ENCODE data around the gene HNRNPDL. TPM values are rescaled to one million over a fixed set of nuclear protein-coding genes. Genes with fewer than 3 reads are reported as not detected.

The HNRNPDL gene
- polyA plus RNA-seq, 3 donors, result 89.8 to 294 (median 112) TPM

DNA sequence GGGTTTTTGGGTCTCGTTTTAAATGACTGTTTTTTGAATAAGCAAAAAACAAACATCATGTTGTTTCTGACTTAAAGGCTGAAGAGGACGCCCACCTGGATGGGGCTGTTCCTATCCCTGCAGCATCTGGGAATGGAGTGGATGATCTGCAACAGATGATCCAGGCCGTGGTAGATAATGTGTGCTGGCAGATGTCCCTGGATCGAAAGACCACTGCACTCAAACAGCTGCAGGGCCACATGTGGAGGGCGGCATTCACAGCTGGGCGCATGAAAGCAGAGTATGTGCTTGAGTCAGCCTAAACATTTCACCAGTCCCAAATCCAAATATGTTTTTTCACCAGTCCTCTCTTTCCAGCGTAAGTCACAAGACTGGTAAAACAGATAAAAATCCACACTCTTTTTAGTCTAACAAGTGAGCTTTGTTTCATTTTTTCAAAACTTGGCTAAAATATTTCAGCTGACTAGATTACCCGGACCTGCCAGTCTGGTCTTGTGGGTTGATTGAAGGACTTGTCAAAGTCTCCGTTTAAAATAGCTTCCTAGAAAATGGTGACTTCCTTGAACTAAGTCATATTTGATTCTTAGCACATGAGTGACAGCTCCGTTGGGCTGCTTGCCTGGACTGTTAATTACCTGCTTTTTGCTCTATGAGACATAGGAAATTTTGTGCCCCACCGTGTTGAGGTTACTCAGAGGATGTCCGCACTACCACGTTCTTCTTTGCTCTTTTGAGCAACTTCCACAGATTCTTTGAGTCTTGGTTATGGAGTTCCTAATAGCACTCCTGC lies 20.9 kb upstream of the HNRNPDL start:
- intact Hi-C loops (cut with micrococcal nuclease), result no loop called here
- Histone ChIP-seq H3K4me2 (replicated peaks; ENCODE audit: extremely low read depth, low read length, poor library complexity, severe bottlenecking) (no peak overlapping the region), H4K20me1 (ENCODE audit: insufficient read depth, low read length) (no peaks in the 10 kb centered on the region), H3K9me3 (replicated peaks in 1 of 2; ENCODE audit: control insufficient read depth in 1 of 2, insufficient read depth in 1 of 2, low read length in 2 of 2) (no peaks in the 10 kb centered on the region), H3K27me3 (ENCODE audit: control insufficient read depth in 2 of 2, insufficient read depth in 2 of 2, low read length in 2 of 2) (no peaks in the 10 kb centered on the region), H3K27ac (ENCODE audit: low read depth in 1 of 2, low read length in 2 of 2) (no peak overlapping the region), H3K36me3 (replicated peaks in 1 of 2; ENCODE audit: control insufficient read depth in 1 of 2, insufficient read depth in 2 of 2, low read length in 2 of 2) (peaks cover 57 to 80% of the 10 kb centered on the region in 2 donors), H3K9ac (ENCODE audit: insufficient read depth, low read length, poor library complexity, severe bottlenecking) (no peak overlapping the region), H3K79me2 (ENCODE audit: insufficient read depth, low read length) (peaks cover 10% of the 10 kb centered on the region), H3K4me3 (replicated peaks in 1 of 3; ENCODE audit: low read depth in 2 of 3, low read length in 3 of 3) (no peak overlapping the region), H2AFZ (ENCODE audit: insufficient read depth, low read depth, low read length, poor library complexity, severe bottlenecking) (no peak overlapping the region), H3K4me1 (ENCODE audit: control insufficient read depth in 1 of 2, insufficient read depth in 2 of 2, low read length in 2 of 2) (no peaks in the 10 kb centered on the region)
- no peak for DNase-seq
- no peak overlapping the region for H3K4me3 Mint-ChIP-seq
- H3K27ac Mint-ChIP-seq, result no peak overlapping the region
- no peaks in the 10 kb centered on the region for H3K9me3 Mint-ChIP-seq
- TF ChIP-seq CTCF (IDR thresholded peaks at IDR 0.05), result no peak
- 100% methylated on average over 9 of the region's 13 CpGs for WGBS (ENCODE audit: insufficient coverage)
- peaks cover 1% of the 10 kb centered on the region for H3K4me1 Mint-ChIP-seq
- peaks cover 57 to 74% of the 10 kb centered on the region in 2 donors for H3K36me3 Mint-ChIP-seq
- H3K27me3 Mint-ChIP-seq (ENCODE audit: low read depth in 3 of 3), result peaks cover 0 to 1% (median 0%) of the 10 kb centered on the region in 3 donors

GRCh38 chr4:82447886-82448285 lies 17.6 kb upstream of the HNRNPDL start:
- no peak overlapping the region for H3K4me2 ChIP-seq (replicated peaks; ENCODE audit: extremely low read depth, low read length, poor library complexity, severe bottlenecking)
- H3K36me3 Mint-ChIP-seq, result peaks cover 41 to 52% of the 10 kb centered on the region in 2 donors
- no peak overlapping the region for H3K27ac ChIP-seq (ENCODE audit: low read depth in 1 of 2, low read length in 2 of 2)
- H3K27ac Mint-ChIP-seq, result peak overlapping the region in 1 of 7 donors; percentile 54
- no CpG with 5 or more reads among the region's 1 CpG for WGBS (ENCODE audit: insufficient coverage)
- DNase-seq, result no peak
- H3K4me3 Mint-ChIP-seq, result no peak overlapping the region
- H3K36me3 ChIP-seq (replicated peaks in 1 of 2; ENCODE audit: control insufficient read depth in 1 of 2, insufficient read depth in 2 of 2, low read length in 2 of 2), result peaks cover 42 to 54% of the 10 kb centered on the region in 2 donors
- intact Hi-C loops (cut with micrococcal nuclease), result no loop called here
- H3K79me2 ChIP-seq (ENCODE audit: insufficient read depth, low read length), result peaks cover 40% of the 10 kb centered on the region
- H3K9ac ChIP-seq (ENCODE audit: insufficient read depth, low read length, poor library complexity, severe bottlenecking), result no peak overlapping the region
- no peak overlapping the region for H2AFZ ChIP-seq (ENCODE audit: insufficient read depth, low read depth, low read length, poor library complexity, severe bottlenecking)
- no peaks in the 10 kb centered on the region for H3K27me3 ChIP-seq (ENCODE audit: control insufficient read depth in 2 of 2, insufficient read depth in 2 of 2, low read length in 2 of 2)
- H3K9me3 ChIP-seq (replicated peaks in 1 of 2; ENCODE audit: control insufficient read depth in 1 of 2, insufficient read depth in 1 of 2, low read length in 2 of 2), result no peaks in the 10 kb centered on the region
- H3K4me3 ChIP-seq (replicated peaks in 1 of 3; ENCODE audit: low read depth in 2 of 3, low read length in 3 of 3), result no peak overlapping the region
- no peak for TF ChIP-seq CTCF (IDR thresholded peaks at IDR 0.05)
- H4K20me1 ChIP-seq (ENCODE audit: insufficient read depth, low read length), result no peaks in the 10 kb centered on the region
- no peaks in the 10 kb centered on the region for H3K4me1 ChIP-seq (ENCODE audit: control insufficient read depth in 1 of 2, insufficient read depth in 2 of 2, low read length in 2 of 2)
- H3K27me3 Mint-ChIP-seq (ENCODE audit: low read depth in 3 of 3), result no peaks in the 10 kb centered on the region
- H3K4me1 Mint-ChIP-seq, result peaks cover 3% of the 10 kb centered on the region
- H3K9me3 Mint-ChIP-seq, result peaks cover 0 to 1% (median 0%) of the 10 kb centered on the region in 7 donors
